Fibroblast of peridontal ligament (primary cell): ENCODE measurements around the gene CLSTN2.

ENCODE experiments used
- DNase-seq: peaks from one replicate; pipeline ENCODE4 v3.0.0-alpha.2; 2010; ENCODE audit errors: extremely low read depth

The CLSTN2 gene

GRCh38 chr3:140186421-140186920, 251.5 kb downstream of the CLSTN2 start:
- peak; percentile 89 for DNase-seq

- DNase-seq: no peak
Measured at GRCh38 chr3:140187028-140187427, 252.0 kb downstream of the CLSTN2 start.

GRCh38 chr3:140187656-140188221, 252.8 kb downstream of the CLSTN2 start:
- DNase-seq: no peak

- no peak for DNase-seq
Measured at GRCh38 chr3:140188285-140188684, 253.3 kb downstream of the CLSTN2 start.

- DNase-seq: no peak
Measured at GRCh38 chr3:140189267-140189666, 254.3 kb downstream of the CLSTN2 start.

GRCh38 chr3:140189976-140190375, 255.0 kb downstream of the CLSTN2 start:
- DNase-seq: no peak

GRCh38 chr3:140196970-140197369, 262.0 kb downstream of the CLSTN2 start:
- no peak for DNase-seq

GRCh38 chr3:140198242-140198641, 263.3 kb downstream of the CLSTN2 start:
- no peak for DNase-seq

- no peak for DNase-seq
Measured at GRCh38 chr3:140199008-140199407, 264.0 kb downstream of the CLSTN2 start.

- no peak for DNase-seq
Measured at GRCh38 chr3:140199743-140200142, 264.8 kb downstream of the CLSTN2 start.

- DNase-seq: no peak
Measured at GRCh38 chr3:140203510-140203909, 268.5 kb downstream of the CLSTN2 start.

- no peak for DNase-seq
Measured at GRCh38 chr3:140204271-140204984, 269.4 kb downstream of the CLSTN2 start.

- DNase-seq: no peak
Measured at GRCh38 chr3:140205598-140205997, 270.6 kb downstream of the CLSTN2 start.

- peak; percentile 67 for DNase-seq
Measured at GRCh38 chr3:140206196-140207040, 271.4 kb downstream of the CLSTN2 start.

- DNase-seq: no peak
Measured at GRCh38 chr3:140207541-140207940, 272.6 kb downstream of the CLSTN2 start.

GRCh38 chr3:140216249-140216648, 281.3 kb downstream of the CLSTN2 start:
- no peak for DNase-seq

- no peak for DNase-seq
Measured at GRCh38 chr3:140219291-140219690, 284.3 kb downstream of the CLSTN2 start.

GRCh38 chr3:140219923-140220452, 285.0 kb downstream of the CLSTN2 start:
- DNase-seq: no peak

GRCh38 chr3:140223197-140223596, 288.2 kb downstream of the CLSTN2 start:
- no peak for DNase-seq

GRCh38 chr3:140223631-140224030, 288.6 kb downstream of the CLSTN2 start:
- DNase-seq: no peak

GRCh38 chr3:140224307-140224706, 289.3 kb downstream of the CLSTN2 start:
- DNase-seq: no peak

- DNase-seq: no peak
Measured at GRCh38 chr3:140225996-140226395, 291.0 kb downstream of the CLSTN2 start.
